Measurements from ENCODE around the gene SCRN2. TPM values are rescaled to one million over a fixed set of nuclear protein-coding genes. Genes with fewer than 3 reads are reported as not detected.

SCRN2 gene
- total and polyA plus RNA-seq, 2 of the 8 experiments (the other 6 are each of a cell fraction or from before 2014, with no cell fraction given) = 24.4 to 42.3 TPM

DNA sequence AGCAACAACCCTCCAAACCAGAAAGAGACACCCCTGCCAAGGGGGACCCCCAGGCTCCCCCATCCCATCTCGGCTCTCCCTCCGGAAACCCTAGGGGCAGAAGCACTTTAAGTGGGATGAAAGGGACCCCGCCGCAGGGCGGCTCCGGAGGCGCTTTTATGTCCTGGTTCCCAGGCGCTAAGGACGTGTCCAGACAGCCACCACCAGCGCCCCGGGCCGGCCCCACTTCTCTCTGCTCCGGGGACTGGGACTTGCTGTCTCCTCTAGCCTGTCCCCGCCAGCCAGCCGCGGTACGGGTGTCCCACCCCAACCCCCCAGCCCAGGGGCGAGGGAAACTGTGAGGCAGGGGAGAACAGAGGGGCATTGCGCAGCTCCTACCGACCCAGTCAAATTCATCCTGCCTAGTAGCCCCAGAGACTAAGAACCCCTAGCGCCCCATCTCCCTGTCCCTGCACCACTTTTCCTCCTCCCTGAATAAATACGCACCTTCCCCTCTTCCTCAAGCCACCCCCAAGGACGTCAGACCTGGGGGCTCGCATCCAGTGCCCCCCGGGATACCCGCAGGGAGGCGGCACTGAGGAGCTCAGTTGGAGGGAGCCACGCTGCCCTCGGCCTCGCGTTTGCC, 5.8 kb upstream of the SCRN2 start (continued):
- no peak for TF ChIP-seq TAF7 (optimal IDR thresholded peaks at IDR 0.05; ENCODE audit: borderline replicate concordance, low read depth, low read length)

Measured in H1 (cell line).